CD4-positive, alpha-beta T cell treated with Interleukin-1 beta for 1 hour (primary cell): ENCODE measurements around the gene DSTN.
A peak's percentile ranks its signal among the peaks of the same experiment; 100 is the strongest.

Experiments
- DNase-seq, 2 donors: peaks; one replicate each; pipeline ENCODE4 v3.0.0-alpha.2; 2020 to 2022

The DSTN gene

GRCh38 chr20:17625246-17626051, 55.6 kb downstream of the DSTN start:
- no peak for DNase-seq

GRCh38 chr20:17626217-17627007, 56.5 kb downstream of the DSTN start:
- no peak for DNase-seq

- no peak for DNase-seq
Measured at GRCh38 chr20:17627101-17627955, 57.5 kb downstream of the DSTN start.

GRCh38 chr20:17628101-17628841, 58.4 kb downstream of the DSTN start:
- no peak for DNase-seq

GRCh38 chr20:17629025-17629424, 59.1 kb downstream of the DSTN start:
- DNase-seq: no peak

GRCh38 chr20:17629678-17630089, 59.8 kb downstream of the DSTN start:
- DNase-seq: no peak

GRCh38 chr20:17630151-17630805, 60.4 kb downstream of the DSTN start:
- no peak for DNase-seq

GRCh38 chr20:17630806-17631195, 60.9 kb downstream of the DSTN start:
- DNase-seq: no peak

GRCh38 chr20:17631576-17632319, 61.9 kb downstream of the DSTN start:
- DNase-seq: no peak

- no peak for DNase-seq
Measured at GRCh38 chr20:17633221-17633849, 63.5 kb downstream of the DSTN start.

GRCh38 chr20:17633850-17634500, 64.1 kb downstream of the DSTN start:
- DNase-seq: no peak

- peak in 1 of 2 donors; percentile 31 for DNase-seq
Measured at GRCh38 chr20:17634661-17635331, 64.9 kb downstream of the DSTN start.

GRCh38 chr20:17635332-17636244, 65.7 kb downstream of the DSTN start:
- DNase-seq: no peak

- no peak for DNase-seq
Measured at GRCh38 chr20:17636523-17637412, 66.9 kb downstream of the DSTN start.

GRCh38 chr20:17637413-17637780, 67.5 kb downstream of the DSTN start:
- DNase-seq: no peak

- no peak for DNase-seq
Measured at GRCh38 chr20:17637985-17638640, 68.2 kb downstream of the DSTN start.
